ENCODE data around the gene LDB2. TPM values are rescaled to one million over a fixed set of nuclear protein-coding genes. Genes with fewer than 3 reads are reported as not detected.

LDB2 gene
- total RNA-seq, 4 donors from 2014 or later = 7.0 to 26.4 (median 18.1) TPM

DNA sequence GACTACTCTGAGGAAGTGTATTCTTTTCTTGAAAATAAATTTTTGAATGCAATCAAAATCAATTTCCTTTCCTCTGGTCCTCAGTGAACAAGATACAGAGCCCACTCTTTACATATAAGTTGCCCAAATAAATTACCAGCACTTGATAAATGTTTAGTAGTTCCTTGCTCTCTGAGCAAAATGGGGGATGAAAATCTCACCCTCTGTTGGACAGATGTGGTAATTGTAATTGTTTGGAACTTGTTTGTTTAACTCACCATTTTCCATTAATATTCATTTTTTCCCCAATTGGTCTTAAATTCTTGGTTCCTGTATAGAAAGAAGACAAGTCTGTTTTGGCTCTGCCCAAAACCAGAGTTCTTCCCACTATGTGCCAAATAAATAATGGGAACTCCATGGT is 146.3 kb downstream of the LDB2 start:
- Histone ChIP-seq H3K27ac (no peak overlapping the region), H3K36me3 (no peaks in the 10 kb centered on the region), H3K27me3 (no peaks in the 10 kb centered on the region), H3K4me3 (no peak overlapping the region), H3K9me3 (no peaks in the 10 kb centered on the region), H3K4me1 (no peaks in the 10 kb centered on the region)
- TF ChIP-seq POLR2A (IDR thresholded peaks at IDR 0.05) = no peak
- TF ChIP-seq, protein P1, sequence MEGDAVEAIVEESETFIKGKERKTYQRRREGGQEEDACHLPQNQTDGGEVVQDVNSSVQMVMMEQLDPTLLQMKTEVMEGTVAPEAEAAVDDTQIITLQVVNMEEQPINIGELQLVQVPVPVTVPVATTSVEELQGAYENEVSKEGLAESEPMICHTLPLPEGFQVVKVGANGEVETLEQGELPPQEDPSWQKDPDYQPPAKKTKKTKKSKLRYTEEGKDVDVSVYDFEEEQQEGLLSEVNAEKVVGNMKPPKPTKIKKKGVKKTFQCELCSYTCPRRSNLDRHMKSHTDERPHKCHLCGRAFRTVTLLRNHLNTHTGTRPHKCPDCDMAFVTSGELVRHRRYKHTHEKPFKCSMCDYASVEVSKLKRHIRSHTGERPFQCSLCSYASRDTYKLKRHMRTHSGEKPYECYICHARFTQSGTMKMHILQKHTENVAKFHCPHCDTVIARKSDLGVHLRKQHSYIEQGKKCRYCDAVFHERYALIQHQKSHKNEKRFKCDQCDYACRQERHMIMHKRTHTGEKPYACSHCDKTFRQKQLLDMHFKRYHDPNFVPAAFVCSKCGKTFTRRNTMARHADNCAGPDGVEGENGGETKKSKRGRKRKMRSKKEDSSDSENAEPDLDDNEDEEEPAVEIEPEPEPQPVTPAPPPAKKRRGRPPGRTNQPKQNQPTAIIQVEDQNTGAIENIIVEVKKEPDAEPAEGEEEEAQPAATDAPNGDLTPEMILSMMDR (IDR thresholded peaks at IDR 0.05 in 4 of 5, conservative IDR thresholded peaks at IDR 0.05 in 1 of 5) = no peak
- intact Hi-C loops (cut with DNase I; ENCODE audit: low total_unique reads) = no loop called here
- in situ Hi-C loops (cut with MboI; ENCODE audit: low sequenced_read_pairs in 4 of 4) = no loop called here
- ATAC-seq (no peak), DNase-seq (no peak)

DNA sequence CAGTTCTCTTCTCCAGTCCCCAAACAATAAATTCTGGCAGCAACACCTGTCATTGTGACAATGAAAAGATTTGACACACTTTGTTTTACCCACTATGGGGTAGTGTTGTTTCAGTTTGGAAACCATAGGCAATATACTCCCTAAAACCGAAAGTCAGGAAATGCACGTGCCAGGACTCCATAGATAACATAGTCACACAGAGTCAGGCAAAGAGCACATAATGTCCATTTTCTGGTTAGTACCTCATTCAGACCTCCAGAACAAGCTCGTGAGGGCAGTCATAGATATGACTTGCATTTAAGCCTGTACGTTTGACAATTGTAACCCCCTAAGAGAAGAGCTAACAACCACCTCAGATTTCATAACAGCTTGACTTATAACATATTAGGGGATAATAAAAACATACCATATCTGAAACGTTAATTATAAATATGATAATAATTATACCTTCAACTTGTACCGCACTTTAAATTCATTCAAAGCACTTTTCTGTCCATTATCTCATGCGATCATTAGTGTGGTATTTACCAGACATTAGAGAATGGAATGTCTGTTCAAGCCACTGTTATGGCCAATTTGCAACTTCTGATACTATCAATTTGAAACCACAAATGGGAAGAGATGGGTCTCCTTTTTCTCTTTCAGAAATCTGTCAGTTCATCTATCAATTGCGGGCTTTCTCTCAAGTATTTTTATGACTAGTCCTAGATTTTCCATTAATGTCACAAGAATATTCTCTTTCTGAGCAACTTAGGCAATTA is 147.4 kb downstream of the LDB2 start:
- TF ChIP-seq POLR2A (IDR thresholded peaks at IDR 0.05) = no peak
- TF ChIP-seq, protein P1 (IDR thresholded peaks at IDR 0.05 in 4 of 5, conservative IDR thresholded peaks at IDR 0.05 in 1 of 5) = no peak
- DNase-seq (no peak), ATAC-seq (no peak)
- Histone ChIP-seq H3K36me3 (no peaks in the 10 kb centered on the region), H3K9me3 (no peaks in the 10 kb centered on the region), H3K27me3 (no peaks in the 10 kb centered on the region), H3K27ac (peak overlapping the region in 2 of 4 donors; percentile 10 to 36), H3K4me3 (no peak overlapping the region), H3K4me1 (no peaks in the 10 kb centered on the region)
- in situ Hi-C loops (cut with MboI; ENCODE audit: low sequenced_read_pairs in 4 of 4) = no loop called here
- intact Hi-C loops (cut with DNase I; ENCODE audit: low total_unique reads) = no loop called here

DNA sequence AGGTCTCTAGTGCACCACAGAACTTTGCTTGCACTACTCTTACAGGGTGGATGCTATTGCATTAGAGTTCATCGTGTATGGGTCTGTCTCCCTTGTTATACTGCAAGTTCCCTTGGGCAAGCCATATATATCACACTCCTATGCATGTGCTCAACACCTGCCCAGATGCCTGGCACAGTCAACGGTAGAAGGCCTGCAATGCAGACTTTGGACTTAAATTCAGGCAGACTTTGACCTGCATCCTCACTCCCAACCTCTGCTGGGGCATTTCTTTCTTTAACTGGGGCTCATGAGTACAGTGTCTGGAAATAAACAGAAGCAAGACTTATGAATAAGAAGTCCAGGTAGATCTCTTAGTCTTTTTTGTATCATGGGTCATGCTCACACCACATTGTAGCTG is 148.2 kb downstream of the LDB2 start:
- Histone ChIP-seq H3K9me3 (no peaks in the 10 kb centered on the region), H3K36me3 (no peaks in the 10 kb centered on the region), H3K27me3 (no peaks in the 10 kb centered on the region), H3K27ac (no peak overlapping the region), H3K4me1 (no peaks in the 10 kb centered on the region), H3K4me3 (no peak overlapping the region)
- in situ Hi-C loops (cut with MboI; ENCODE audit: low sequenced_read_pairs in 4 of 4) (no loop called here), intact Hi-C loops (cut with DNase I; ENCODE audit: low total_unique reads) (no loop called here)
- DNase-seq (no peak), ATAC-seq (no peak)
- no peak for TF ChIP-seq POLR2A (IDR thresholded peaks at IDR 0.05)
- TF ChIP-seq, protein P1 (IDR thresholded peaks at IDR 0.05 in 4 of 5, conservative IDR thresholded peaks at IDR 0.05 in 1 of 5) = no peak

DNA sequence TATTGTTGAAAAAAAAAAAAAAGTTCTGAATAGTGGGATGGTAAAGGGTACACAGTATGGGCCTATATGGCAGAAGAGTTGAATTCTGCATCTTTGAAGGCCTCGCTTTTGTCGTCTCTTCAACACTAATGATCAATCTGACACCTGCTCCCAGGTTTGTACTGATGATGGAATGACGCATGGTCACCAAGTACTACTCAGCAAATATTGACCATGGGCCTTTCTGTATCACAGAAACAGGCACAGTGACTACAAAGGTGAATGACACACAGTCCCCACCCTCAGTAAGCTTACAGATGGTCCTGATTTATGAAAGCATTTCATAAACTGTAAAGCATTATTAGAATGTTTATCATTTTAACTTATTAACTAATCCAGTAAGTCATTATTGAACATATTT is 152.6 kb downstream of the LDB2 start:
- no peak for TF ChIP-seq POLR2A (IDR thresholded peaks at IDR 0.05)
- TF ChIP-seq, protein P1 (IDR thresholded peaks at IDR 0.05 in 4 of 5, conservative IDR thresholded peaks at IDR 0.05 in 1 of 5) = no peak
- Histone ChIP-seq H3K9me3 (no peaks in the 10 kb centered on the region), H3K36me3 (no peaks in the 10 kb centered on the region), H3K27ac (no peak overlapping the region), H3K4me1 (no peaks in the 10 kb centered on the region), H3K27me3 (no peaks in the 10 kb centered on the region), H3K4me3 (no peak overlapping the region)
- in situ Hi-C loops (cut with MboI; ENCODE audit: low sequenced_read_pairs in 4 of 4) (no loop called here), intact Hi-C loops (cut with DNase I; ENCODE audit: low total_unique reads) (no loop called here)
- no peak for DNase-seq
- ATAC-seq = no peak
